ENCODE measurements around the gene LBHD2. TPM values are rescaled to one million over a fixed set of nuclear protein-coding genes. Genes with fewer than 3 reads are reported as not detected.

Gene LBHD2
- total RNA-seq, 1 donor from 2014 or later, result not detected

DNA sequence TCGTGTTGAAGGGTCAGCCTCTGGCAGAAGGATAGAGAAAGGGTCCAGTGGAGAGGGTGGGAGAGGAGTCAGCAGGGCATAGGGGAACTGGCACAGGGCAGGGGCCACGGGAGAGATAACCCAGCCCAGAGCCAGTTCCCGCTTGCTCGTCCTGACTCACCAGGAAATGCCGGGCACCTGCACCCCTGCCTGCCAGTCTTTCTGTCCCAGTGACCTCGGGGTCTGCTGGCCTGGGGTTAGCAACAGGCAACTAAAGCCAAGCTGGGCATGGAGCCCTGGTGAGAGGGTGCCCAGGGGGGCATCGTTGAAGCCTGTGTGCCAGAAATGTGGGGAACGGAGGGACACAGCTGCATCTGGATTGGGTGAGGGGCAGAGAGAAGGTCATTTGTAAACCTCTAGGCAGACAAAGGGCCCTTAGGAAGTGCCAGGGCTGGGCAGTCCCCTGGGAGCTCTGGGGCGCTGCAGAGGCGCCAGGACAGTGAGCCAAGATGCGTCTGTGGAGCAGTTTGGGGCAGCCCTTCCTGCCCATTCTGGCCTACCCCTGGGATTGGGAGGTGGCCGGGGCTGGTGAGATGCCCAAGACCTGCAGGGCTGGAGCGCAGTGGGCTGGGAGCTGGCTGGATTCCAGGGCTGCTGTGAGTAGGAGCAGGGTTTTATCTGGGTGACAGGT is 44.8 kb downstream of the LBHD2 start:
- intact Hi-C loops (cut with DNase I), result no loop called here
- Histone ChIP-seq H3K4me1 (peaks cover 54% of the 10 kb centered on the region), H3K27ac (no peak overlapping the region), H3K36me3 (peaks cover 32% of the 10 kb centered on the region), H3K27me3 (no peaks in the 10 kb centered on the region), H3K9me3 (no peaks in the 10 kb centered on the region), H3K4me3 (no peak overlapping the region)
- ATAC-seq (no peak), DNase-seq (peak; percentile 66)
- TF ChIP-seq, protein P1, sequence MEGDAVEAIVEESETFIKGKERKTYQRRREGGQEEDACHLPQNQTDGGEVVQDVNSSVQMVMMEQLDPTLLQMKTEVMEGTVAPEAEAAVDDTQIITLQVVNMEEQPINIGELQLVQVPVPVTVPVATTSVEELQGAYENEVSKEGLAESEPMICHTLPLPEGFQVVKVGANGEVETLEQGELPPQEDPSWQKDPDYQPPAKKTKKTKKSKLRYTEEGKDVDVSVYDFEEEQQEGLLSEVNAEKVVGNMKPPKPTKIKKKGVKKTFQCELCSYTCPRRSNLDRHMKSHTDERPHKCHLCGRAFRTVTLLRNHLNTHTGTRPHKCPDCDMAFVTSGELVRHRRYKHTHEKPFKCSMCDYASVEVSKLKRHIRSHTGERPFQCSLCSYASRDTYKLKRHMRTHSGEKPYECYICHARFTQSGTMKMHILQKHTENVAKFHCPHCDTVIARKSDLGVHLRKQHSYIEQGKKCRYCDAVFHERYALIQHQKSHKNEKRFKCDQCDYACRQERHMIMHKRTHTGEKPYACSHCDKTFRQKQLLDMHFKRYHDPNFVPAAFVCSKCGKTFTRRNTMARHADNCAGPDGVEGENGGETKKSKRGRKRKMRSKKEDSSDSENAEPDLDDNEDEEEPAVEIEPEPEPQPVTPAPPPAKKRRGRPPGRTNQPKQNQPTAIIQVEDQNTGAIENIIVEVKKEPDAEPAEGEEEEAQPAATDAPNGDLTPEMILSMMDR (IDR thresholded peaks at IDR 0.05), result no peak

- no peak for ATAC-seq
- intact Hi-C loops (cut with DNase I), result no loop called here
- peaks cover 37% of the 10 kb centered on the region for H3K36me3 ChIP-seq
- H3K4me3 ChIP-seq, result no peak overlapping the region
- TF ChIP-seq, protein P1 (IDR thresholded peaks at IDR 0.05), result no peak
- DNase-seq, result no peak
- H3K27me3 ChIP-seq, result no peaks in the 10 kb centered on the region
- peaks cover 48% of the 10 kb centered on the region for H3K4me1 ChIP-seq
- no peak overlapping the region for H3K27ac ChIP-seq
- H3K9me3 ChIP-seq, result no peaks in the 10 kb centered on the region
Observed at GRCh38 chr14:103129301-103130016, 45.4 kb downstream of the LBHD2 start.

GRCh38 chr14:103130017-103130764 is 46.2 kb downstream of the LBHD2 start:
- no peak for DNase-seq
- no peak for ATAC-seq
- Histone ChIP-seq H3K9me3 (no peaks in the 10 kb centered on the region), H3K4me3 (no peak overlapping the region), H3K27ac (no peak overlapping the region), H3K4me1 (peaks cover 41% of the 10 kb centered on the region), H3K27me3 (no peaks in the 10 kb centered on the region), H3K36me3 (peaks cover 43% of the 10 kb centered on the region)
- intact Hi-C loops (cut with DNase I), result no loop called here
- TF ChIP-seq, protein P1 (IDR thresholded peaks at IDR 0.05), result no peak

DNA sequence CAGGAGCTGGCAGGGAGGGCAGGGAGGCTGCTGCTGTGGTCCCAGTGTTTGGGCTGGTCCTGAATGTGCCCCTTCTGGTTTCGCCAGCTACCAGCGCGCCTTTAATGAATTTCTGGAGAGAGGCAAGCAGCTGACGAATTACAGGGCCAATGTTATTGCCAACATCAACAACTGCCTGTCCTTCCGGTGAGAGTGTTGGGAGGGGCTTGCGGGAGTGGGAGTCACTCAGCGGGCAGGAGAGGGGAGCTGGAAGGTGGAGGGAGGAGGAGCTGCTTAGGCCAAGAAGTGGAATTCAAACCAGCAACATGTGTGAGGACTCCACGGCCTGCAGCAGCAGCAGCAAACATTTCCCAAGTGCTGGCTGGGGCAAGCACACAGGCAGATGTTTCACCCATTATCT is 47.0 kb downstream of the LBHD2 start:
- DNase-seq (no peak), ATAC-seq (no peak)
- Histone ChIP-seq H3K4me3 (no peak overlapping the region), H3K9me3 (no peaks in the 10 kb centered on the region), H3K36me3 (peaks cover 50% of the 10 kb centered on the region), H3K4me1 (peaks cover 34% of the 10 kb centered on the region), H3K27ac (no peak overlapping the region), H3K27me3 (no peaks in the 10 kb centered on the region)
- intact Hi-C loops (cut with DNase I), result no loop called here
- TF ChIP-seq, protein P1 (IDR thresholded peaks at IDR 0.05), result no peak

DNA sequence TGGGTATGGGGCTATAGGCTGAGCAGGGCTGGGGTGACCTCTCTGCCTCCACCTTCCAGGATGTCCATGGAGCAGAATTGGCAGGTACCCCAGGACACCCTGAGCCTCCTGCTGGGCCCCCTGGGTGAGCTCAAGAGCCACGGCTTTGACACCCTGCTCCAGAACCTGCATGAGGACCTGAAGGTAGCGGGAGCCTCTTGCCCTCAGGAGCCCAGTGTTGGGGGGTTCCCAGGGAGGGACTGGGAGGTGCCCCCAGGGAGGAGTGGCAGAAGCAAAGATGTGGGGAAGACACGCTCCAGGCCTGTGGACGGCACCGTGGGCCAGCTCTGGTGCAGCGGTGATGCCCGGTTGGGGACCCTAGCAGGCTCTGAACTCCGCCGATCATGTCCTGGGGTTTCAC is 47.6 kb downstream of the LBHD2 start:
- DNase-seq (no peak), ATAC-seq (no peak)
- no peak overlapping the region for H3K4me3 ChIP-seq
- intact Hi-C loops (cut with DNase I), result no loop called here
- H3K27me3 ChIP-seq, result no peaks in the 10 kb centered on the region
- no peak overlapping the region for H3K27ac ChIP-seq
- no peaks in the 10 kb centered on the region for H3K9me3 ChIP-seq
- TF ChIP-seq, protein P1 (IDR thresholded peaks at IDR 0.05), result no peak
- H3K36me3 ChIP-seq, result peaks cover 55% of the 10 kb centered on the region
- peaks cover 28% of the 10 kb centered on the region for H3K4me1 ChIP-seq

Measured in upper lobe of right lung (tissue), 1 donor.